Loucy (cell line): Measurements from ENCODE around the gene CCDC60.

ENCODE experiments used
- H2AFZ ChIP-seq: fragments of 200-600 bp; sonication (generic); 2 replicates; pipeline ENCODE4 v1.6.0; 2016; ENCODE audit warnings: antibody characterized with exemption, mild to moderate bottlenecking, low read length, moderate library complexity
- H3F3A ChIP-seq: fragments of 200-600 bp; 2 replicates; pipeline ENCODE4 v1.6.0; 2016; ENCODE audit warnings: antibody characterized with exemption, low read depth, mild to moderate bottlenecking
- H3K27me3 ChIP-seq: fragments of 200-600 bp; sonication (generic); 2 replicates; pipeline ENCODE4 v1.6.1; 2014; ENCODE audit warnings: low read length, mild to moderate bottlenecking; ENCODE audit not compliant: insufficient read depth, poor library complexity, severe bottlenecking
- H3K36me3 ChIP-seq: fragments of 200-600 bp; sonication (generic); 2 replicates; pipeline ENCODE4 v1.6.1; 2016; ENCODE audit warnings: low read length; ENCODE audit not compliant: insufficient read depth
- H3K4me1 ChIP-seq: fragments of 200-600 bp; sonication (generic); 2 replicates; pipeline ENCODE4 v1.5.1; 2014; ENCODE audit warnings: low read length, mild to moderate bottlenecking; ENCODE audit not compliant: insufficient read depth, poor library complexity, severe bottlenecking
- H3K4me2 ChIP-seq: fragments of 200-600 bp; sonication (generic); 2 replicates; pipeline ENCODE4 v1.6.0; 2014; ENCODE audit warnings: antibody characterized with exemption, low read length, low read depth, mild to moderate bottlenecking; ENCODE audit not compliant: poor library complexity, severe bottlenecking
- H3K4me3 ChIP-seq: fragments of 200-600 bp; sonication (generic); 2 replicates; pipeline ENCODE4 v1.5.1; 2014; ENCODE audit warnings: low read length, mild to moderate bottlenecking, mixed read lengths; ENCODE audit not compliant: poor library complexity, severe bottlenecking
- H3K79me2 ChIP-seq: fragments of 200-600 bp; sonication (generic); 2 replicates; pipeline ENCODE4 v1.6.1; 2014; ENCODE audit warnings: low read length; ENCODE audit not compliant: insufficient read depth
- H3K9ac ChIP-seq: fragments of 200-600 bp; sonication (generic); 2 replicates; pipeline ENCODE4 v1.6.0; 2014; ENCODE audit warnings: mild to moderate bottlenecking, low read depth, low read length, moderate library complexity; ENCODE audit not compliant: poor library complexity, severe bottlenecking
- H3K9me2 ChIP-seq: fragments of 200-600 bp; sonication (generic); replicated peaks from 2 replicates; pipeline ENCODE4 v1.6.1; 2016; ENCODE audit warnings: low read depth, low read length, mixed read lengths
- H3K9me3 ChIP-seq: fragments of 200-600 bp; sonication (generic); 2 replicates; pipeline ENCODE4 v1.6.1; 2014; ENCODE audit warnings: mild to moderate bottlenecking, antibody characterized with exemption, low read length, low read depth; ENCODE audit not compliant: insufficient read depth
- H4K20me1 ChIP-seq: fragments of 200-600 bp; sonication (generic); 2 replicates; pipeline ENCODE4 v1.6.0; 2014; ENCODE audit warnings: antibody characterized with exemption, low read length, mild to moderate bottlenecking; ENCODE audit not compliant: insufficient read depth, poor library complexity, severe bottlenecking
- CTCF ChIP-seq: fragments of 200-600 bp; sonication (generic); conservative IDR thresholded peaks from 2 replicates; pipeline ENCODE4 v1.5.1; 2014; ENCODE audit warnings: mild to moderate bottlenecking, antibody characterized with exemption, low read length
- EZH2phosphoT487 ChIP-seq: fragments of 200-600 bp; IDR thresholded peaks from 2 replicates; pipeline ENCODE4 v1.6.1; 2018; ENCODE audit warnings: antibody characterized with exemption, mild to moderate bottlenecking, moderate library complexity, borderline replicate concordance

Gene CCDC60

GRCh38 chr12:119385659-119386058, 51.1 kb downstream of the CCDC60 start:
- no peaks in the 10 kb centered on the region for H3K9me2 ChIP-seq
- no peak overlapping the region for H3K4me2 ChIP-seq
- H3K36me3 ChIP-seq = no peaks in the 10 kb centered on the region
- no peaks in the 10 kb centered on the region for H3K27me3 ChIP-seq
- H3K4me1 ChIP-seq = no peaks in the 10 kb centered on the region
- TF ChIP-seq EZH2phosphoT487 (no peak), CTCF (no peak)
- H3F3A ChIP-seq = no peaks in the 10 kb centered on the region
- H3K9ac ChIP-seq = no peak overlapping the region
- H3K9me3 ChIP-seq = no peaks in the 10 kb centered on the region
- no peak overlapping the region for H2AFZ ChIP-seq
- no peak overlapping the region for H3K4me3 ChIP-seq
- H4K20me1 ChIP-seq = no peaks in the 10 kb centered on the region
- H3K79me2 ChIP-seq = no peaks in the 10 kb centered on the region

- Histone ChIP-seq H3K9ac (no peak overlapping the region), H3K4me2 (no peak overlapping the region), H3K4me3 (no peak overlapping the region), H3K9me2 (no peaks in the 10 kb centered on the region), H3K4me1 (no peaks in the 10 kb centered on the region), H3K9me3 (no peaks in the 10 kb centered on the region), H3F3A (no peaks in the 10 kb centered on the region), H2AFZ (no peak overlapping the region), H3K27me3 (no peaks in the 10 kb centered on the region), H3K36me3 (no peaks in the 10 kb centered on the region), H4K20me1 (no peaks in the 10 kb centered on the region), H3K79me2 (no peaks in the 10 kb centered on the region)
- TF ChIP-seq EZH2phosphoT487 (no peak), CTCF (no peak)
Observed at GRCh38 chr12:119389687-119390086, 55.2 kb downstream of the CCDC60 start.

- Histone ChIP-seq H3K36me3 (no peaks in the 10 kb centered on the region), H3K27me3 (no peaks in the 10 kb centered on the region), H3K4me3 (no peak overlapping the region), H3F3A (no peaks in the 10 kb centered on the region), H3K9ac (no peak overlapping the region), H3K9me2 (no peaks in the 10 kb centered on the region), H3K4me2 (no peak overlapping the region), H3K9me3 (no peaks in the 10 kb centered on the region), H4K20me1 (no peaks in the 10 kb centered on the region), H3K79me2 (no peaks in the 10 kb centered on the region), H3K4me1 (no peaks in the 10 kb centered on the region), H2AFZ (no peak overlapping the region)
- TF ChIP-seq CTCF = no peak
- no peak for TF ChIP-seq EZH2phosphoT487
Observed at GRCh38 chr12:119391673-119392072, 57.1 kb downstream of the CCDC60 start.
